HG03196 (cell line): Measurements from ENCODE around the gene OTOG.

ENCODE experiments used
- ATAC-seq: cut with Tn5 transposase; IDR thresholded peaks from one replicate; pipeline ENCODE4 v1.9.1; 2021; ENCODE audit not compliant: unreplicated experiment

The OTOG gene

GRCh38 chr11:17602105-17603001 lies 55.3 kb downstream of the OTOG start:
- no peak for ATAC-seq

- ATAC-seq = no peak
These were observed 56.2 kb downstream of the OTOG start for GRCh38 chr11:17603056-17603825.

GRCh38 chr11:17604201-17604914 lies 57.3 kb downstream of the OTOG start:
- no peak for ATAC-seq

GRCh38 chr11:17604915-17605233 lies 57.8 kb downstream of the OTOG start:
- ATAC-seq = no peak

GRCh38 chr11:17605651-17606122 lies 58.6 kb downstream of the OTOG start:
- no peak for ATAC-seq

- ATAC-seq = no peak
These were observed 59.4 kb downstream of the OTOG start for GRCh38 chr11:17606233-17607082.

- ATAC-seq = no peak
These were observed 60.0 kb downstream of the OTOG start for GRCh38 chr11:17607083-17607429.

- no peak for ATAC-seq
These were observed 60.8 kb downstream of the OTOG start for GRCh38 chr11:17607591-17608570.

- no peak for ATAC-seq
These were observed 61.8 kb downstream of the OTOG start for GRCh38 chr11:17608821-17609220.

- no peak for ATAC-seq
These were observed 62.4 kb downstream of the OTOG start for GRCh38 chr11:17609291-17610084.

- no peak for ATAC-seq
These were observed 63.2 kb downstream of the OTOG start for GRCh38 chr11:17610085-17610894.

- no peak for ATAC-seq
These were observed 64.0 kb downstream of the OTOG start for GRCh38 chr11:17611049-17611448.

- ATAC-seq = no peak
These were observed 64.6 kb downstream of the OTOG start for GRCh38 chr11:17611503-17612220.

GRCh38 chr11:17612221-17613188 lies 65.4 kb downstream of the OTOG start:
- ATAC-seq = no peak

GRCh38 chr11:17613428-17613962 lies 66.4 kb downstream of the OTOG start:
- no peak for ATAC-seq

GRCh38 chr11:17613983-17614382 lies 66.9 kb downstream of the OTOG start:
- ATAC-seq = no peak
